GM12878 (cell line): ENCODE measurements around the gene GALK1. TPM values are rescaled to one million over a fixed set of nuclear protein-coding genes. Genes with fewer than 3 reads are reported as not detected.

Source experiments
- ATAC-seq: fragments of 200-7000 bp; cut with Tn5 transposase; 3 replicates; pipeline ENCODE4 v1.9.1; 2020; ENCODE audit warnings: mild to moderate bottlenecking, moderate library complexity
- BruUV-seq: library from RNA; stranded (reverse); fragments of 400-500 nt; replicated peaks from 2 replicates; lab custom pipeline; 2021; lab: Mats Ljungman, UMichigan
- CTCF ChIA-PET: fragments of 300-600 bp; sonication (Branson Sonifier 250); formaldehyde crosslinking; extraction: SDS; loops from one replicate; lab custom pipeline; 2021; ENCODE audit warnings: inconsistent platforms; lab: Yijun Ruan, JAX
- POLR2A ChIA-PET: fragments of 350-600 bp; formaldehyde crosslinking; extraction: SDS; loops from one replicate; lab custom pipeline; 2021; ENCODE audit warnings: inconsistent platforms; lab: Charles Lee
- RAD21 ChIA-PET: fragments of 300-600 bp; sonication (Branson Sonifier 250); formaldehyde crosslinking; loops from one replicate; lab custom pipeline; 2023; ENCODE audit warnings: antibody characterized with exemption; ENCODE audit not compliant: unreplicated experiment; lab: Charles Lee
- SMC1A ChIA-PET: fragments of 300-600 bp; sonication (Branson Sonifier 250); formaldehyde crosslinking; loops from one replicate; lab custom pipeline; 2023; ENCODE audit not compliant: unreplicated experiment, uncharacterized antibody; lab: Charles Lee
- DNase-seq: peaks from one replicate; pipeline ENCODE4 v3.0.0-alpha.2; 2011; ENCODE audit warnings: low read depth, low spot score
- FAIRE-seq: peaks from 3 replicates; lab custom pipeline; 2011; peaks lifted over from hg19 to GRCh38; lab: Jason Lieb, UNC
- H2AFZ ChIP-seq: 2 replicates; pipeline ENCODE4 v1.6.0; 2011; ENCODE audit warnings: low read depth, low read length, control low read depth; ENCODE audit not compliant: control insufficient read depth
- H3K27ac ChIP-seq: 2 replicates; pipeline ENCODE4 v1.5.1; 2011; ENCODE audit warnings: control low read depth; ENCODE audit not compliant: control insufficient read depth, insufficient read depth
- H3K27me3 ChIP-seq, 2 experiments: replicated peaks in 1 of 2; 2 replicates each; pipeline versions ENCODE4 v1.6.0 to v1.6.1; 2011; ENCODE audit warnings: low read length in 1 of 2; ENCODE audit not compliant: control insufficient read depth in 2 of 2, insufficient read depth in 2 of 2
- H3K36me3 ChIP-seq, 2 experiments: 2 replicates each; pipeline ENCODE4 v1.5.1; 2011; ENCODE audit warnings: low read length in 1 of 2; ENCODE audit not compliant: control insufficient read depth in 2 of 2, insufficient read depth in 2 of 2
- H3K4me1 ChIP-seq: 2 replicates; pipeline ENCODE4 v1.6.1; 2011; ENCODE audit warnings: mild to moderate bottlenecking, low read length, moderate library complexity, mixed read lengths; ENCODE audit not compliant: control insufficient read depth, insufficient read depth
- H3K4me2 ChIP-seq: 2 replicates; pipeline ENCODE4 v1.6.0; 2011; ENCODE audit warnings: control low read depth; ENCODE audit not compliant: control insufficient read depth, insufficient read depth
- H3K4me3 ChIP-seq: fragments of 200-600 bp; sonication (generic); 2 replicates; pipeline ENCODE4 v1.5.1; 2016
- H3K79me2 ChIP-seq: 2 replicates; pipeline ENCODE4 v1.6.0; 2011; ENCODE audit warnings: low read length; ENCODE audit not compliant: control insufficient read depth, insufficient read depth
- H3K9ac ChIP-seq: 2 replicates; pipeline ENCODE4 v1.8.0; 2011; ENCODE audit warnings: low read length, control low read depth, mixed read lengths; ENCODE audit not compliant: control insufficient read depth, insufficient read depth
- H3K9me3 ChIP-seq: replicated peaks from 3 replicates; pipeline ENCODE4 v1.5.1; 2011; ENCODE audit warnings: mild to moderate bottlenecking, low read length; ENCODE audit not compliant: control insufficient read depth, insufficient read depth
- H4K20me1 ChIP-seq: 2 replicates; pipeline ENCODE4 v1.6.0; 2011; ENCODE audit not compliant: control insufficient read depth, insufficient read depth
- CBFB ChIP-seq: IDR thresholded peaks from 2 replicates; pipeline ENCODE4 v1.6.1; 2016; ENCODE audit warnings: antibody characterized with exemption, low read depth
- CREM ChIP-seq: IDR thresholded peaks from 2 replicates; pipeline ENCODE4 v1.6.1; 2014; ENCODE audit warnings: antibody characterized with exemption, low read depth
- GATAD2B ChIP-seq: fragments of 450-650 bp; conservative IDR thresholded peaks from 2 replicates; pipeline ENCODE4 v1.6.1; 2017; ENCODE audit warnings: low read depth, mild to moderate bottlenecking, moderate library complexity
- KAT2A ChIP-seq: conservative IDR thresholded peaks from 2 replicates; pipeline ENCODE4 v1.6.1; 2011; ENCODE audit warnings: low read depth, low read length; ENCODE audit not compliant: control insufficient read depth
- NFYB ChIP-seq: IDR thresholded peaks from 2 replicates; pipeline ENCODE4 v1.6.1; 2011; ENCODE audit warnings: low read depth, mild to moderate bottlenecking, low read length, improper control_type of control experiment, moderate library complexity; ENCODE audit not compliant: insufficient read depth
- NR2C1 ChIP-seq: fragments of 450-650 bp; IDR thresholded peaks from 2 replicates; pipeline ENCODE4 v1.6.1; 2017; ENCODE audit warnings: antibody characterized with exemption, mild to moderate bottlenecking, moderate library complexity
- NRF1 ChIP-seq: conservative IDR thresholded peaks from 2 replicates; pipeline ENCODE4 v1.6.1; 2011; ENCODE audit warnings: mild to moderate bottlenecking, low read depth, low read length, improper control_type of control experiment
- TBL1XR1 ChIP-seq: IDR thresholded peaks from 2 replicates; pipeline ENCODE4 v1.6.1; 2012; ENCODE audit warnings: low read depth, low read length, improper control_type of control experiment
- ZNF24 ChIP-seq: fragments of 450-650 bp; IDR thresholded peaks from 2 replicates; pipeline ENCODE4 v1.6.1; 2017; ENCODE audit warnings: antibody characterized with exemption, mild to moderate bottlenecking
- WGBS: methylation state at CpG from one replicate; pipeline ENCODE4 v1.1.6; 2016; ENCODE audit warnings: low lambda C conversion rate; ENCODE audit not compliant: insufficient replicate concordance, insufficient coverage; ENCODE audit errors: missing lambda C conversion rate; 5-methylcytosine and 5-hydroxymethylcytosine counted together
- in situ Hi-C: fragments of 300-500 bp; cut with MboI; formaldehyde crosslinking; loops from 9 replicates; pipeline ENCODE4 v1.14.3; 2018; ENCODE audit warnings: mixed read lengths
- intact Hi-C: fragments of 100-400 bp; cut with micrococcal nuclease; formaldehyde crosslinking; loops from one replicate; pipeline ENCODE4 v1.14.2; 2022; ENCODE audit not compliant: unreplicated experiment
- polyA plus RNA-seq, 11 experiments: library from polyadenylated mRNA; depleted of rRNA in 4 of 11; unstranded in 6 of 11; stranded (reverse) in 5 of 11; fragments of >200 nt; fragmentation: Nextera tagmentation in 4 of 11; fragmentation: Illumina TruSeq in 1 of 11; extraction: Ambion mirVana in 4 of 11; extraction: Trizol in 1 of 11; gene quantifications; 1 replicate in 1 of 11; 2 replicates in 10 of 11; pipeline versions ENCODE4 v1.2.1 to v1.2.3, GENCODE V29; 2011 to 2016; ENCODE audit warnings: inconsistent platforms in 2 of 11, missing spikeins in 2 of 11, low read depth in 1 of 11
- total RNA-seq, 4 experiments: library from RNA; depleted of rRNA in 3 of 4; stranded (reverse); fragments of >200 nt in 3 of 4; fragmentation: Illumina TruSeq in 1 of 4; extraction: Trizol in 1 of 4; gene quantifications; 2 replicates each; pipeline versions ENCODE4 v1.2.1 to v1.2.3, GENCODE V29; 2013 to 2021
- TF ChIP-seq, protein P1 (sequence below): fragments of 450-650 bp; IDR thresholded peaks from 2 replicates; pipeline ENCODE4 v1.6.1; 2016; ENCODE audit warnings: mild to moderate bottlenecking
- TF ChIP-seq, protein P2 (sequence below): fragments of 450-650 bp; IDR thresholded peaks from 2 replicates; pipeline ENCODE4 v1.6.1; 2017; ENCODE audit warnings: mild to moderate bottlenecking

The GALK1 gene
- total and polyA plus RNA-seq, 10 of the 15 experiments (the other 5 are each of a cell fraction or from before 2014, with no cell fraction given): 0.21 to 43.8 (median 21.4) TPM

DNA sequence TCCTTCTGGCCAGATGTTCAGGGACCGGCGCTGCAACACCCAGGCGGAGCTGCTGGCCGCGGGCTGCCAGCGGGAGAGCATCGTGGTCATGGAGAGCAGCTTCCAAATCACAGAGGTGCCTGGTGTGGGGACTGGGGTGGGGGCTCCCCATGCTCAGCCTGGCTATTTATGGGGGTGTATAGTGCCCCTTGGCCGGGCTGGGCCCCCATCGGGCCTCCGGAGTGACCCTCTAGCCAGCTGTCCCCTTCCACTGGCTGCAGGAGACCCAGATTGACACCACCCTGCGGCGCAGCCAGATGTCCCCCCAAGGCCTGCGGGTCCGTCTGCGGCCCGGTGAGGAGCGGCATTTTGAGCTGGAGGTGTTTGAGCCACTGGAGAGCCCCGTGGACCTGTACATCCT, 37.6 kb downstream of the GALK1 start:
- H3K4me1 ChIP-seq: no peaks in the 10 kb centered on the region
- no peaks in the 10 kb centered on the region for H4K20me1 ChIP-seq
- H2AFZ ChIP-seq: no peak overlapping the region
- POLR2A ChIA-PET: no interaction called here
- WGBS: 80% methylated on average over 18 of the region's 18 CpGs
- in situ Hi-C loops (no loop called here), intact Hi-C loops (no loop called here)
- SMC1A ChIA-PET: no interaction called here
- no peak overlapping the region for H3K4me3 ChIP-seq
- no peak for ATAC-seq
- FAIRE-seq: no peak
- no peaks in the 10 kb centered on the region for H3K79me2 ChIP-seq
- RAD21 ChIA-PET: interaction anchor here (1.4 kb wide), 1 partner anchor 11 kb away, joined by 5 read pairs; no protein-coding TSS in a partner anchor
- CTCF ChIA-PET: interaction anchor here (4.3 kb wide), 1 partner anchor 21 kb away, joined by 17 read pairs; no protein-coding TSS in a partner anchor
- no TSS peak for BruUV-seq
- H3K9ac ChIP-seq: no peak overlapping the region
- H3K4me2 ChIP-seq: no peak overlapping the region
- no peaks in the 10 kb centered on the region; a peak in 1 of 4 replicates for H3K27me3 ChIP-seq
- no peaks in the 10 kb centered on the region; the same call in 2 of the 3 replicates for H3K9me3 ChIP-seq
- no peak overlapping the region for H3K27ac ChIP-seq
- no peak for DNase-seq
- TF ChIP-seq TBL1XR1: no peak
- TF ChIP-seq, protein P1, sequence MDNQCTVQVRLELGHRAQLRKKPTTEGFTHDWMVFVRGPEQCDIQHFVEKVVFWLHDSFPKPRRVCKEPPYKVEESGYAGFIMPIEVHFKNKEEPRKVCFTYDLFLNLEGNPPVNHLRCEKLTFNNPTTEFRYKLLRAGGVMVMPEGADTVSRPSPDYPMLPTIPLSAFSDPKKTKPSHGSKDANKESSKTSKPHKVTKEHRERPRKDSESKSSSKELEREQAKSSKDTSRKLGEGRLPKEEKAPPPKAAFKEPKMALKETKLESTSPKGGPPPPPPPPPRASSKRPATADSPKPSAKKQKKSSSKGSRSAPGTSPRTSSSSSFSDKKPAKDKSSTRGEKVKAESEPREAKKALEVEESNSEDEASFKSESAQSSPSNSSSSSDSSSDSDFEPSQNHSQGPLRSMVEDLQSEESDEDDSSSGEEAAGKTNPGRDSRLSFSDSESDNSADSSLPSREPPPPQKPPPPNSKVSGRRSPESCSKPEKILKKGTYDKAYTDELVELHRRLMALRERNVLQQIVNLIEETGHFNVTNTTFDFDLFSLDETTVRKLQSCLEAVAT: no peak
- no peak for TF ChIP-seq KAT2A
- no peak for TF ChIP-seq NFYB
- TF ChIP-seq GATAD2B: no peak
- no peak for TF ChIP-seq NRF1
- no peak for TF ChIP-seq CREM
- TF ChIP-seq, protein P2, sequence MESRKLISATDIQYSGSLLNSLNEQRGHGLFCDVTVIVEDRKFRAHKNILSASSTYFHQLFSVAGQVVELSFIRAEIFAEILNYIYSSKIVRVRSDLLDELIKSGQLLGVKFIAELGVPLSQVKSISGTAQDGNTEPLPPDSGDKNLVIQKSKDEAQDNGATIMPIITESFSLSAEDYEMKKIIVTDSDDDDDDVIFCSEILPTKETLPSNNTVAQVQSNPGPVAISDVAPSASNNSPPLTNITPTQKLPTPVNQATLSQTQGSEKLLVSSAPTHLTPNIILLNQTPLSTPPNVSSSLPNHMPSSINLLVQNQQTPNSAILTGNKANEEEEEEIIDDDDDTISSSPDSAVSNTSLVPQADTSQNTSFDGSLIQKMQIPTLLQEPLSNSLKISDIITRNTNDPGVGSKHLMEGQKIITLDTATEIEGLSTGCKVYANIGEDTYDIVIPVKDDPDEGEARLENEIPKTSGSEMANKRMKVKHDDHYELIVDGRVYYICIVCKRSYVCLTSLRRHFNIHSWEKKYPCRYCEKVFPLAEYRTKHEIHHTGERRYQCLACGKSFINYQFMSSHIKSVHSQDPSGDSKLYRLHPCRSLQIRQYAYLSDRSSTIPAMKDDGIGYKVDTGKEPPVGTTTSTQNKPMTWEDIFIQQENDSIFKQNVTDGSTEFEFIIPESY: no peak
- no peak for TF ChIP-seq ZNF24
- TF ChIP-seq CBFB: no peak
- no peak for TF ChIP-seq NR2C1
- H3K36me3 ChIP-seq: no peaks in the 10 kb centered on the region
